MV-4-11 (cell line): ENCODE measurements around the gene MATCAP1.

Experiments used
- DNase-seq: peaks from one replicate; lab custom pipeline; 2025; lab: John Stamatoyannopoulos, UW

MATCAP1 gene

DNA sequence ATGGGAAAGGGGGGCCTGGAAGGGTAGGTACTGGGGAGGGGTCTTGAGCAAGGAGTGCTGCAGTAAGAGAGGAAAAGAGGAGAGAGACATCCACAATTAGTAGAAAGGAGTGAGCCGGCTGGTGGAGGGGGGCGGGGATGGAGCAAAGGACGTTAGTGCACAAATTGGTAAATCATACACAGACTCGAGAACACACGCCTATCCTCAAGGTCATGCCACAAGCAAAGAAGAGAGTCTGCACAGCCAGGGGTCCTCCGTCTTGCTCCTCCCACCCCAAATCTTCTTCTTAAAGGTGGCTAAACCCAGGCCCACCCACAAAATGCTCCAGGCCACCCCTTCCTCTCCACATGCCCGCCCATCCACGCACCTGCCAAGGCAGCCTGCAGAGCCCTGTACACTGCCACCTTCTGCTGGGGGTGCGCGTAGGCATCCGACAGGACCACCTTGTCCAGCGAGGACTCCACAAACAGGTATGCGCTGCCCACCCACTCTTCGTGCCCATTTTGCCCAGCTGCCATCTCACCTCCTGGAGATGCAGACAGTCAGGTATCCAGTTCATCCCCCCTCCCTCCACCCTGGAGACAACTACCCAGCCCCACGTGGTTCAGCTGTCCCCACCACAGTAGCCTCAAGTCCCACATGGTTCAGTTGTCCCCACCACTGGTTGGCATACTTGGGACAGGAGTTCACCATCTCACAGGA, 27.5 kb downstream of the MATCAP1 start:
- no peak for DNase-seq

DNA sequence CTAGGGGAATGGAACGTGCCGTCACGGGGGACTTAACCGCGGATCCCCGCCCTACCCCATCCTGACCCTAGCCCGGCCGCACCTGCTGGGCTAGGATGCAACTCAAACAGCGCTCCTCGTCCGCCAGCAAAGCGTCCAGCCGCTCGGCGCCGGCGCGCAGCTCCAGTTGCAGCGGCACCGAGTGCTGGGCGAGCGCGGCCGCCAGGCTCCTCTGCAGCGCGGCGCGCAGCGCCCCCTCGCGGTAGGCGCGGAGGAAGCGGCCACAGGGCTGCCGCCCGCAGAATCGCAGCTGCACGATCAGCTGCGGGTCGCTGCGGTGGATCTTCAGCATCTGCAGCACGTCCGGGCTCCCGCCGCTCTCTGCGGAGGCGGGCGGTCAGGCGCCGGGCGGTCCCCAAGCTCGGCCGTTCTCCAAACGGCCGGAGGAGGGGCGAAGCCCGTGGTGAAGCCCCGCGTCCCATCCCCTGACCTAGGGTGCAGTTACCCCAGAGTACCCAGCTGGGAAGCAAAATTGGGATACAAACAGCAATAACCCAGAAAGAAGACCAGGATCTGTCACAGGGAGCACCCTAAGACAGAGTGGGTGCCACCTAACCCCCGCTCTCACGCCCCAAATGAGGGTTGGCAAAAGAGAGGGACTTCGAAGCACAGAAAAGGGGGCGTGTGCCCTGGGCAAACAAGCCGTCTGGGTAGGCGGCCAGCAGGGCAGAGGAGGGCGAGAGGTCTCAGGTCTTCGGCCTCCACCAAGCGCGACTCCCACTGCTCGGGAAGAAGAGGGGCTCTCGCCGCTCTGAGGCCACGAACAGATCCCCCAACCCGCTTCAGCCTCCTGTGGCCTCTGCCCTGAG, 28.2 kb downstream of the MATCAP1 start:
- peak; percentile 45 for DNase-seq

DNA sequence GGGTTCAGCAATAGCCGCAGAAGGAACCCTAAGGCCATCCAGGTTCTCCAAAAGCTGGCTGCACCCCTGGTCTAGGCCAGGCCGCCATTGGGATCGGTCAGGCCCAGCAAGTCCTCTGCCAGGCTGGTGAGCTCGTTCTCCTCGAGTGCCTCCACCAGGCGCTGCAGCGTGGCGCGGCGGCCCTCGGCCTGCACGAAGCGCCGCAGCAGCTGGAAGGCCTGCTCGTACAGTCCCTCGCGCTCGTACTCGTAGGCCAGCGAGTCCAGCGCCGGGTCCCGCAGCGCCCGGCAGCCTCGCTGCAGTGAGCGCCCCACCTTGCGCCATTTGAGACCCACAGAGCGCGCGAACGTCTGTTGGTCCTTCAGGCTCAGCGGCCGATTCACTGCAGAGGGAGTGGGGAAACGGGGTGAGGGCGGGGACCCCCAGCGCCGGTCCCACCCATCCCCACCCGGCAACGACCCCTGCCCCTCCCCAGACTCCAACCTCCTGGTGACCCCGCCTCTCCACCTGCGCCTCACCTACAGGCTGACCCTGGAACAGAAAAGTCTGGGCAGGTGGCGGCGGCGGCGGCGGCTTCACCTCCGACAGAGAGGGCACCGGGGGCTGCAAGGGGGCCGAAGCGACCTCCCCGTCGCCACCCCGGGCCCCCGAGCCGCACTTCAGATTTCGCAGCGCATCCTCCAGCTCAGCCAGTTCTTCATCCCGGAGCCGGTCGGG, 29.0 kb downstream of the MATCAP1 start:
- DNase-seq: no peak

DNA sequence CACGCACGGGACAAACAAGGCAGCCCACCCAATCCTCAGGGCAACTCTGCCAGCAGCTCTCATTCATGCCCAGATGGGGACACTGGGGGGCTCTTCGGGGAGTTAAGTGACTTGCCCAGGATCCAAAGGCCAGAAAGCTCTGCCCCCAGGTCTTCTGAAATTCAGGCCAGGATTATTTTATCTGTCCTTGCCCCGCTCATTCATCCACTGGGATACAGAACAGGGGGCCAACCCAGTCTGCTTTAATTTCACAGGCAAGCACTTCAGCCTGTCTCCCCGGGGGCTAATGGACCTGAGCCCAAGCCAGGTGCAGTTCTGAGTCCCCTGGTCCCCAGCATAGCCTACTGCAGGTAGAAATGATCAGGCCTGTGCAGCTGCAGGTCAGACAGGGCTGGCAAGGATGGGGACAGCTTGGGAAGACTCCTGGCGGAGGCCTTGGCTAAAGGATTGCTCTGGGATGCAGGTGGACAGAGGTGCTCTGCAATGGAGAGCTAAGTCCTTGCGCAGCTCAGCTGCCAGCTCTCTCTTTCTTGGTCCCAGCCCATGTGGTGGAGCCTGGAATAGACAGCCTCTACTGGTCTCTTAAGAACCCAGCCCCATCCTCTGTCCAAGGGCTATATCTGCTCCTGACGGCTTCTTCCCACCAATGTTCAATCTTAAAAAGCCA, 32.2 kb downstream of the MATCAP1 start:
- DNase-seq: no peak

DNA sequence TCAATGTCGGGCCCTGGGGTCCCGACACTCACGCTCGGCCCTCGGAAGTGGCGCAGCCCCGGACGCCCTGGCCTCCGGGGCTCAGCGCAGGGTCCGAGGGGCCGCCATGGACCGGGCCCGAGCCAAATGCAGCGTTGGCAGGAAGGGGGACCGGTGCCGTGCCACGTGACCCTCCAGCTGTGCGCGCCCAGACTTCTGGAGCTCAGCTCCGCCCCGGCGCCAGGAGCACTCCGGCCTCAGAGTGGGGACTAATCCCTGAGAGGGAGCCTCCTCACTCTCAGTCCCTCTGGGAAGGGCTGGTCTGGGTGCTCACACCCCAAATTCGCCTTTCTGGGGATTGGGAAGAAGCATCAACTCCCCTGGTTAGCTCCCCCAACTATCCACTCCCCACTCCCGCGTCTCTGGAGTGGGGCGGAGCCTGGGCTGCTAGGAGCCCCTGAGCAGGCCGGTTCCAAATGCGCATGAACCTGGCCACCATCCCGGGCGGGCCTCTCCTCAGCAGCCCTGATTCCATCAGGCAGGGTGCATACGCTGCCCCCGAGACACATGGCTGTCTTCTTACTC, 32.8 kb downstream of the MATCAP1 start, which contains the start of gene B3GNT9:
Gene B3GNT9 (minus strand): TSS at position 166 of the 564 bp plus-strand sequence. CDS start 513 bp downstream, outside the sequence.
- peak; percentile 7 for DNase-seq

DNA sequence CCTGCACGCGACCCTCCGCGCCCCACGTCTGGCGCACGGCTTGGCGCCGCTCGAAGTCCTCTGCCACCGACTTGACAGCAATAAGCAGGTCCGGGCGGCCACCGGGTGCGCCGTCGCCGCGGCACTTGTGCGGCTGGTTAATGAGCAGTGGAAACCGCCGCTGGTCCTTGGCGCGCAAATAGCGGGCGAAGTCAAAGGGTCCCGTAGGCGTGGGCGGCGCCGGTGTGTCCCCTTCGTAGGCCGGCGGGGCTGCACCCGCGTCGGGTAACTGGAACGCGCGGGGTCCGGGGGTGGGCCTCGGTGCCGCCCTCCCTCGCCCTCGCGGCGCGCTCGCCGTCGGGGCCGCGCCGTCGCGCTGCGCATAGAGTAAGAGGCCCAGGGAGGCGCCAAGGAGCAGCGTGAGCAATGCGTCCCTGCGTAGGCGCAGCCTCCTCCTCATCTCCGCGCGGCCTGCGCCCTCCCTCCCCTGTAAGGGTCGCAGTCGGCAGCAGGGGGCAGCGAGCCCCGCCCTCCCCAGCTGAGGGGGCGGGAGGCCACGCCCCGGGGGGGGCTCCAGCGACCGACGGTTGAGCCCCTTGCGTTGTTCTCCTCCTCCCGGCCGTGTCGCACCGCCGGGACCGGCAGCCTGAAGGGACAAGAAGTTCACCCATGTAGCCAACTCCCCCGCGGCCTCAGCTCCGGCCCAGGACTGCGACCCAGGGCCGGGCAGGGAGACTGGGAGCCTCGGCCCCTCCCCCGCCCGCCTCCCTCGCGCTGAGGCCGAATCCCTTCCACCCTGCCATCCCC, 33.5 kb downstream of the MATCAP1 start:
- DNase-seq: no peak

DNA sequence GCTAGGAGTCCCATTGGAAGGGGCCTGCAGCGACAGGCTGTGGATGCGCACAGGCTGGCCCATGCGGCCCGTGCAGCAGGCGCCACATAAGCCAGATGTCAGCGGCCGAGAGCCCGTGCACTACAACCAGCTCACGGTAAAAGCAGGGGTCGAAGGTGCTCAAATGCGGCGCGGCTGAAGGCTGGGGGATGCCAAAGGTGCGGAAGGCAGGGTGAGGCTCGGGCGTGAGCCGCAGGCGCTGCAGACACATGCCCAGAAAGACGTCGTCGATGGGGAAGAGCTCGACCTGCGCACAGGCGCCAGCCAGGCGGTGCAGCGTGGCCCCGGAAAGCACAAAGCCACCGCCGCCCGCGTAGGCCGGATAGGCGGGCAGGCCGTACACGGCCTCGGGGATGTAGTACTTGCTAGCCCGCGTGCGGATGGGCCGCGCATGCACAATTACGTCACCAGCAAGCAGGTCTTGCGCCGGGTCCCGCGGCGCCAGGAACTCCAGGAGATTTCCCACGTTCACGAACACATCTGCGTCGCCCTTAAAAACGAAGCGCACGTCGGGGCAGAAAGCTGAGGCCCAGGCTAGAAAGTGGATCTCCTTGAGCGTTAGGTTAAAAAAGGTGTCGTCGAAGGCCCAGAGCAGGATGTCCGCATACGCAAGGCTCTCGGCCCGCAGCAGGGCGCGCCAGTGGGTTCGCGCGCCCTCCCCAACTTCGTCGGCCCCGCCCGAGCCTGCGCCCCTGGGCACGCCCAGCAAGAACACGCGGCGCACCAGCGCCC, 34.3 kb downstream of the MATCAP1 start:
- DNase-seq: no peak

DNA sequence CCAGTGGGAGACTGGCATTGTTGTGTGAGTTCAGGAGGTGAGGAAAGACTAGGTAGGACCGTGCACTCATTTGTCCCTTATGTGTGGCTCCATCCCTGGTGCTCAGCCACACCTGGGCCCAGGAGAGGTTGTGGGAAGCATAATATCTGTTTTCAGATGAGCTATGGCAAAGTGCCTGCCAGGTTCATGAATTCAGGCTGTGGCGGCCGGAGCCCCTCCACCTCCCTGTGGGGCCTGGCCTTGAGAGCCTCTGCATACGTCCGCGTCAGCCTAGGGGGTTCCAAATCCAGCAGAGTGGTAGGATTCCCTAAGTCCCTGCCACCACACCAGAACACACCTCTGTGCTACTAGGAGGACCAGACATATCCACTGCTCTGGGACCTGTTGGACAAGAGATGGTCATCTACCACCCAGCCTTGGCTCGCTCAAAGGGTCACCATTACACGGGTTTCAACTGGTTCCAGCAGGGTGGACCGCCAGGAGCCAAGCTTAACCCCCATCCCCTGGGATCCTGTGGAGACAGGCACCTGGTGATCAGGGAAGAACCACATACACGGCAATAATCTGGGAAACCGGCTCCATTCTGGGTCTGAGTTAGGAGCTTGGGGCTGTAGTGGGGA, 35.0 kb downstream of the MATCAP1 start:
- no peak for DNase-seq

DNA sequence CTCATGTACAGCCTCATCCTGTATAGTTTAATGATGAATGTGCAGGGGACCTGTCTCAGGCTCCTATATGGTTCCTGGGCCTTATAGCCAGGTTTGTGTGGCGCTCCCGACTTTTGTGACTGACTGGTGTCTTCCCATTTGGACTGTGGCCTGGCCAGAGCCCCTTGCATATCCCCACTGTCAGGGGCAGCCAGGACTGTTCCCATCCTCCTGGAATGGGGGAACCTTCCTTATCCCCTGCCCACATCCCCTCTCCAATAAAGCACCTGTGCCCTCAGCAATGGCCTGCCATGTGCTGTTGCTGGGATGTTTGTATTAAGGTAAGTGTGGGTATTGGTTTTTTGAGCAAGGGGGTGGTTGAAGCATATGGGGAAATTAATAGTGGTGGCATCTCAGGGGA, 35.5 kb downstream of the MATCAP1 start:
- DNase-seq: no peak

DNA sequence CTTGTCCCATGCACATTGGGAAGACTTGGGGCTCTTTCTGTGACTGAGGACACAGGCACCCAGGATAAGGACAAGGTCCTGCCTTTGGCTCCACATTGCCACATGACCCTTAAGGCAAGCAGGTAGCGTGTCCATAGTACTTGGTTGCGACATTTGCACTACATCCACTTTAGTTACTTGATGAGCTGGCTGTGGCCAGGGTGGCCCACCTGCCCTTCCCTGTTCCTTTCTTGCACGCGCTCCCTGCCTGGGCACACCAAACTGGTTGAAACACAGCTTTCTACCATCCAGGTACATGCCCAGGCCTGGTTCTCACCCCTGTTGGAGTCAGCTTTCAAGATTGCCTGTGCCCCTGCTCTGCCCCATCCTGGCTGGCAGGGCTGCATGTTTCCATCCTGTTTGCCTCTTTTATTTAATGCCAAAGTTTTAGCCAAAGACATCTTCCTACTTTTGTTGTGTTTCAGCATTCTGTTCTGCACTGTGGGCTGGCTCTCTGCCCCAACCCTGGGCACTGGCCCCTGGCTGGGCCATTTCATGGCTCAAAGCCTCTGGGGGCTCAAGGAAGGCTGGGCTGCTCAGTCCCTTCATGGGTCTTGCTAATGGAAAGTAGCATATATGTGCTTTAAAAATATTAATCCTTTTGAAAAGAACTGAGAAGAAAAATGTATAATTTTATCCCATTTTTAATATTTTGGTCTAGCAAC, 36.2 kb downstream of the MATCAP1 start:
- DNase-seq: no peak

DNA sequence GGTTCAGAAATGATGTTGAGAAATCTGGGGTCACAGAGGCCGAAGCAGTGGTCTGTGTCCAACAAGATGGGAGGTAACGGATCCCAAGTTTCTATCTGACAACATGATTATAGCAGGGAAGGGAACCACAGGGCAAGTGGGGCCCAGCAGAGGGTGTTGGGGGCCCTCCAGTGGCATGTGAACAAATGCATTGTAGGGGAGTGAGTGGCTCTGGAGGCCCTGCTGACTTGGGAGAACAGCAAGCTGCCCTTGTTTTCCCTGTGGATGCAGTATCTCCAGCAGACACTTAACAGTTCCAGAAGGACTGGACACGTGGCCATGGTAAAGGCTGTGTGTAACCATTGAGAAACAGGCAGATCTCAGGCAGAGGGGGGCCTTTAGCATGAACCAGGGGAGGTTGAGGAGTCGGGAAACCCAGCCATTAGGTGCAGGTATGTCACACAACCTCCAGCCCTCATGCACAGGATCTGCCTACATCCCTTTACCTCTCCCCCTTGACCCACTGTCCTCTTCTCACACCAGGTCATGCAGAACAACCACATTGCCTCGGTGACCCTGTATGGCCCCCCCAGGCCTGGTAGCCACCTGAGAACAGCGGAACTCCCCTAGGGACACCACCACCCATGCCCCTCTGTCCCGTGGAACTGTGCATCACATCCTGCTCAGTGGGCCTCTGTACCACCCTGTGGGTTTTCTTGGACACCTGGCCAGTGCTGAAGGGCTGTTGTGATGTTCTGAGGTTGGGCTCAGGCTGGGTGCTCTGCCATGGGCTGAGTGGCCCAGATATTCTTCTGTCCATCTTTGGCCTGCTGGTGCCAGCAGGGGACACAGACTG, 37.0 kb downstream of the MATCAP1 start:
- DNase-seq: no peak

DNA sequence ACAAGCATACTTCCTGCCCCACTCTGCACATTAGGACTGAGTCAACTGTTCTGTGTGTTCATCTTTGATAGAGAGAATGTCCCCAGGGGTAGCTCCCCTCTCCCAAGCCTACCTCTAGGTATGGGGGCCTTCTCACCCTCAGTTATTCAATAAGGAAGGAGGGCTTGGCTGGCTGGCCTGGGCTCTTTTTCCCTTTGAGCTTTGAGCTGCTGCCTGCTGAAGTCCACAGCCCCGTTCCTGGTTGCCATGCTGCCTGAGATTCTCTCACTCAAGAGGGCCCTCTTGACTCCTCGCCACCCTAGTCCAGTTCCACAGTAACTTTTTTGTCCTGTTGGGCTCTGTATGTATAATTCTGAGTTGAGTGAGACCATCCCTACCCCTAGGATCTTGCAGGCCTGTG, 38.0 kb downstream of the MATCAP1 start:
- no peak for DNase-seq

DNA sequence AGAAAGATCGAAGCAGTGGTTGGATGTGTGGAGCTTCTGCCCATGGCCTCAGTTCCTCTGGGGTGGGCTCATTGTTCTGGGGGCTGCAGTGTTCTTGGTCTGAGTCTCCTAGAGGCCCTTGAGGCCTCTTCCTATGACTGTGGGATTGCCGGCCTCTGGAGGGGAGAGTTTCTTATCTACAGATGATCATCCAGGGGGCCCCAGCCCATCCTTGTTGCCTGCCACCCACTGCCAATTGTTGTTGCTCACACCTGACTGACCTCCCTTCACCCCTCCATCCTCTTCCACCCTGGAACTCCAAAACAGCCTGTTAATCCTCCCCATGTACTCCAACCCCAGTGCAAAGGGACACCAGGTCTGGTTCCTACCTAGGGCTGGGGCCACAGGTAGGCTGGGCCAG, 38.8 kb downstream of the MATCAP1 start:
- no peak for DNase-seq

DNA sequence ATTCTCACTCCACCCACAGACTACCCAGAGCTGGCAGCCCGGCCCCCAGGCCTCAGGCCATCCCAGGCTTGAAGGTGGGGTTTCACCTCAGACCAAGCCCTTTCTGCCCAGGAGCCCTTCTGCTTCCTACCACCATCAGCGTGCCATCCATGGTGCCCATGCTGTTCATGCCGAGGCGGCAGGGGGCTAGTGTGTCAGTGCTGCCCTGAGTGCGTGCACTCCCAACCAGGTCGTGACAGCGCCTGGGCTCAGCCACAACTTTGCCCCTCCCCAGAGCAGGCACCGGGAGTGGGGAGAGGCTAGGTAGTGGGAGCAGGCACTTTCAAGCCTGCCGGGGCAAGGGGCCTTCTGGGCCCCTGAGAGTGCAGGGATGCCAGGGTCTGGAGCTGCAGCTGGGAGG, 41.4 kb downstream of the MATCAP1 start:
- DNase-seq: no peak

DNA sequence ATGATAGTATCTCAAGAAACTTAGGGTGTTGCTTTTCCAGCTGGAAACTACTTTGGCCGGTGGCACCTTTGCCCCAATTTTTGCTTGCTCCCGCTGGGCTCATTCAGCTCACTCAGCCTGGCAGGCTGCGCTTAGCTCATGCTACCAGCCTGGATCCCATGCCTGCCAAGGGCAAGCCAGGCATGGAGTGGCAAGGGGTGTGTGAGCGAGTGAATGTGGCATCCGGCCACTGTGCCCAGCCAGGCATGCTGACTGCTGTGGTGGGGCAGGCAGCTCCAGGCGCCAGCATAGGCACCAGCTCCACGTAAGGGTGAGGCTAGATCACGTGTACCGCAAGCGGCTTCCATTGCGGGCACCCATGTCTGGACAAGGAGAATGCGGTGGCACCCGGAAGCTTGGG, 42.4 kb downstream of the MATCAP1 start:
- DNase-seq: no peak

DNA sequence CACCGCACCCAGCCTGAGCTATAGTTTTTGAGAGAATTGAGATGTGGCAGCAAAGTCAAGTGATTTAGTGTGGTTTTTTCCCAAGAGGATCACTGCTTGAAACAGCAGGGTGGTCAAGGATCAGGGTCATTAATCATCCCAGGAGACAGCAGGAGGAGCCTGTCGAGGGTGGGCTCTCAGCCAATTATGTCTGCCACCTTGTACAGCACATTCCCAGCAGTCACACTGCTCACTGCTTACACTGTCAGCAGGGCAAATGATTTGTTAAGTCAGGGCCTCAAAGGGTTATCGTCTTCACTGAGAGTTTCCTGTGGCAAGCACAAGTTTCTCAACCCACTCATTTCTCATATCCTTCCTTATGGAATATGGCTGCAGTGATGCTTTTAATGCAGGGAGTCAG, 46.2 kb downstream of the MATCAP1 start:
- DNase-seq: no peak

DNA sequence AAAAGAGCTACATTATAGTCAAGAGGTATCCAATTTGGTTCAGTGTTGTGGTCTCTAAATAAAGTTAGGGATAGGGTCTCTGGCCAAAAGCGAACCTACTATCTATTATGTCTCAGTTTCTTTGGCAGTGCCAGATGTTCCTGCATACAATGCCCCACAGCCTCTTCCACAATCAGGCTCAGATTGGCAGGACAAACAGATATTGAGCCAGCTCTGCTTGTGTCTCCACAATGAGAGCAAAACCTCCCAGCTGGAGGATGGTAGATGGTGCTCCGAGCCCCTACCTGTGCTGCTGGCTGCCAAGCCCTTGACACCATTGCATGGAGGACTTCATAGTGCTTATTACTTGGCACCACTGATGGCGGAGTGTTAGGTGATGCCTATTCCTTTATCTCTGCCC, 54.3 kb downstream of the MATCAP1 start:
- DNase-seq: no peak

DNA sequence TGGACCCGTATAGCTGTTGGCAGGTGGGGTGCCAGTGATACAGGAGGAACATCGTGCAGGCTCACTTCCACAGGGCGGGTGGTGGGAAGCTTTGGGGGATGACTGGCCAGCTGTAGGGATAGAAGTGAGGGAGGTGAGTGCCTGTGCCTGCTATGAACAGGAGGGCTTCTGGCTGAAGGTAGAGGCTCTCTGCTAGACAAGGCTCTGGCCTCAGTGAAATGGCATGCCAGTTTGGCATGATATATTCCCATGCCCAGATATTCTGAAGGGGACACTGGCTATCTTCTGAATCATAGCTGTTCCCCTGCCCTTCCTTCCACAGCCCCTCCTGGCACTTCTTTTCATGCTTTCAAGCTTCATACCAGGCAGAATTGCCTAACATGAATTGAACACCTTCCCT, 54.9 kb downstream of the MATCAP1 start:
- no peak for DNase-seq
